T-cell (primary cell): ENCODE results near the gene POMZP3. TPM values are rescaled to one million over a fixed set of nuclear protein-coding genes. Genes with fewer than 3 reads are reported as not detected.
"Not testable (repeated sequence)": the region's sequence is repeated elsewhere in the genome, so short reads cannot be mapped to it uniquely, and the experiment has no call there.

Experiments
- ATAC-seq, 4 experiments: fragments of 200-7000 bp in 3 of 4; fragments of 150-1000 bp in 1 of 4; cut with Tn5 transposase; replicated peaks in 1 of 4; 1 replicate in 3 of 4; 2 replicates in 1 of 4; pipeline ENCODE4 v1.10.0; 2021; ENCODE audit warnings: moderate library complexity in 3 of 4, mild to moderate bottlenecking in 2 of 4, moderate number of reproducible peaks in 1 of 4
- CTCF ChIA-PET, 2 donors: fragments of 300-600 bp; sonication (Branson Sonifier 250); formaldehyde crosslinking; loops; one replicate each; lab custom pipeline; 2022; ENCODE audit warnings: antibody characterized with exemption in 2 of 2; lab: Charles Lee
- POLR2A ChIA-PET, 2 donors: fragments of 300-600 bp; sonication (Branson Sonifier 250); formaldehyde crosslinking; loops; one replicate each; lab custom pipeline; 2022; ENCODE audit warnings: antibody characterized with exemption in 2 of 2; lab: Charles Lee
- DNase-seq, 35 experiments: peaks; one replicate each; pipeline versions ENCODE4 v3.0.0 to v3.0.0-alpha.2; 2013 to 2023
- H3K27ac ChIP-seq: one replicate; pipeline ENCODE4 v1.5.1; 2013; ENCODE audit warnings: low read length
- H3K27me3 ChIP-seq, 2 experiments: replicated peaks in 1 of 2; 1 replicate in 1 of 2; 2 replicates in 1 of 2; pipeline versions ENCODE4 v1.6.1 to v1.7.0; 2013; ENCODE audit warnings: low read length in 1 of 2, mixed read lengths in 1 of 2; ENCODE audit not compliant: control insufficient read depth in 2 of 2, insufficient read depth in 2 of 2; ENCODE audit errors: extremely low read depth in 1 of 2
- H3K36me3 ChIP-seq, 2 donors: 1 replicate in 1 of 2; 2 replicates in 1 of 2; pipeline versions ENCODE4 v1.6.1 to v1.7.0; 2013; ENCODE audit warnings: low read length in 1 of 2; ENCODE audit not compliant: control insufficient read depth in 2 of 2, insufficient read depth in 1 of 2; ENCODE audit errors: extremely low read depth in 1 of 2
- H3K4me1 ChIP-seq, 2 experiments: 1 replicate in 1 of 2; 2 replicates in 1 of 2; pipeline versions ENCODE4 v1.6.1 to v1.7.0; 2013; ENCODE audit warnings: low read length in 2 of 2, mixed read lengths in 1 of 2; ENCODE audit not compliant: insufficient read depth in 2 of 2, control insufficient read depth in 1 of 2; ENCODE audit errors: extremely low read depth in 1 of 2
- H3K4me3 ChIP-seq, 2 donors: 1 replicate in 1 of 2; 2 replicates in 1 of 2; pipeline versions ENCODE4 v1.5.1 to v1.7.0; 2013; ENCODE audit warnings: mild to moderate bottlenecking in 2 of 2, low read length in 1 of 2, moderate library complexity in 1 of 2; ENCODE audit not compliant: control insufficient read depth in 1 of 2; ENCODE audit errors: extremely low read depth in 1 of 2
- H3K9me3 ChIP-seq: 2 replicates; pipeline ENCODE4 v1.7.0; 2013
- H3K27ac Mint-ChIP-seq, 2 donors: one replicate each; pipeline ENCODE4 v1.8.0; 2020 to 2021; ENCODE audit warnings: mild to moderate bottlenecking in 2 of 2, mixed read lengths in 2 of 2
- H3K27me3 Mint-ChIP-seq, 2 donors: one replicate each; pipeline ENCODE4 v1.8.0; 2021 to 2022; ENCODE audit warnings: mixed read lengths in 2 of 2
- H3K36me3 Mint-ChIP-seq: one replicate; pipeline ENCODE4 v1.8.0; 2021; ENCODE audit warnings: mixed read lengths
- H3K4me1 Mint-ChIP-seq, 3 donors: one replicate each; pipeline ENCODE4 v1.8.0; 2020 to 2022; ENCODE audit warnings: mixed read lengths in 3 of 3, mild to moderate bottlenecking in 1 of 3
- H3K4me3 Mint-ChIP-seq, 3 donors: one replicate each; pipeline ENCODE4 v1.8.0; 2020 to 2022; ENCODE audit warnings: mild to moderate bottlenecking in 3 of 3, mixed read lengths in 3 of 3, moderate library complexity in 3 of 3
- H3K9me3 Mint-ChIP-seq, 3 donors: one replicate each; pipeline ENCODE4 v1.8.0; 2020 to 2022; ENCODE audit warnings: mixed read lengths in 3 of 3
- WGBS: methylation state at CpG from one replicate; pipeline ENCODE4 v1.1.5; 2013; ENCODE audit warnings: missing lambda C conversion rate; ENCODE audit not compliant: insufficient coverage; 5-methylcytosine and 5-hydroxymethylcytosine counted together
- total RNA-seq, 35 experiments: library from RNA in 6 of 35; stranded (reverse) in 6 of 35; fragments of 120-200 nt in 1 of 35; gene quantifications; one replicate each; pipeline versions ENCODE4 v1.2.1 to v1.2.4 and lab custom pipeline; 2013 to 2026

POMZP3 gene
- total RNA-seq, 5 donors from 2014 or later (not counting 1 experiment from before 2014, with no cell fraction given): 18.6 to 35.7 (median 19.4) TPM

DNA sequence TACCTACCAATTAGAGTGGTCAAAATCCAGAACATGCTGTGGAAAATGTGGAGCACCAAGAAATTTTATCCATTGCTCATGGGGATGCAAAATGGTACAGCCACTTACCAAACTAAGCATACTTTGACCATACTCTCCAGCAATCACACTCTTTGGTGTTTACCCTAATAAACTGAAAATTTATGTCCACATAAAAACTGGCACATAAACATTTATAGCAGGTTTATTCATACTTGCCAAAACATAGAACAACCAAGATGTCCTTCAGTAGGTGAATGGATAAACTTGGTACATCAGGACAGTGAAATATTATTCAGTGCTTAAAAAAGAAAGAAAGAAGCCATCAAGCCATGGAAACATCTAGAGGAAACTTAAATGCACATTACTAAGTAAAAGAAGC, 59.3 kb downstream of the POMZP3 start:
- H3K27me3 Mint-ChIP-seq, H3K27me3 ChIP-seq, H3K4me3 Mint-ChIP-seq, H3K36me3 ChIP-seq, H3K4me3 ChIP-seq, H3K27ac ChIP-seq, POLR2A ChIA-PET, H3K9me3 ChIP-seq, ATAC-seq, H3K27ac Mint-ChIP-seq, H3K4me1 ChIP-seq, DNase-seq, CTCF ChIA-PET, H3K9me3 Mint-ChIP-seq: not testable (repeated sequence)
- peaks cover 16 to 42% (median 23%) of the 10 kb centered on the region in 3 donors for H3K4me1 Mint-ChIP-seq
- H3K36me3 Mint-ChIP-seq: peaks cover 48% of the 10 kb centered on the region

DNA sequence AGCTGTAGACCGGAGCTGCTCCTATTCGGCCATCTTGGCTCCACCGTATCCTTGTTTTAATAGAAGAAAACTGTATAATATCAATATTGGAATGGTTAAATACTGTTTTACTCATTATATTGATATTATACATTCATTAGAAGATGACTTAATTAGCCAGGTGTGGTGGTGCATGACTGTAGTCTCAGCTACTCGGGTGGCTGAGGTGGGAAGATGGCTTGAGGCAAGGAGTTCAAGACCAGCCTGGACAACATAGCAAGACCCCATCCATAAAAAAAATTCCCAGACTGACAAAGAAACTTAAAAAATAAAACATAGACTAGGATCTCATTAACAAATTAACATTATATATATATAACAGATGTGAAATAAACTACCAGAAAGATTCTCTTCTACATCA, 59.8 kb downstream of the POMZP3 start:
- H3K9me3 Mint-ChIP-seq, H3K27me3 ChIP-seq, H3K4me3 ChIP-seq, H3K27ac Mint-ChIP-seq, CTCF ChIA-PET, H3K4me1 ChIP-seq, H3K36me3 ChIP-seq, H3K9me3 ChIP-seq, H3K4me3 Mint-ChIP-seq, ATAC-seq, H3K27me3 Mint-ChIP-seq, H3K27ac ChIP-seq, DNase-seq, POLR2A ChIA-PET: not testable (repeated sequence)
- Mint-ChIP-seq H3K36me3 (peaks cover 47% of the 10 kb centered on the region), H3K4me1 (peaks cover 19 to 42% (median 26%) of the 10 kb centered on the region in 3 donors)
- WGBS: no CpG with 5 or more reads among the region's 4 CpGs

DNA sequence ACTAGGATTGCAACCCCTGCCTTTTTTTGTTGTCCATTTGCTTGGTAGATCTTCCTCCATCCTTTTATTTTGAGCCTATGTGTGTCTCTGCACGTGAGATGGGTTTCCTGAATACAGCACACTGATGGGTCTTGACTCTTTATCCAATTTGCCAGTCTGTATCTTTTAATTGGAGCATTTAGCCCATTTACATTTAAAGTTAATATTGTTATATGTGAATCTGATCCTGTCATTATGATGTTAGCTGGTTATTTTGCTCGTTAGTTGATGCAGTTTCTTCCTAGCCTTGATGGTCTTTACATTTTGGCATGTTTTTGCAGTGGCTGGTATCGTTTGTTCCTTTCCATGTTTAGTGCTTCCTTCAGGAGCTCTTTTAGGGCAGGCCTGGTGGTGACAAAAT, 62.1 kb downstream of the POMZP3 start:
- DNase-seq, H3K4me3 Mint-ChIP-seq, H3K27ac ChIP-seq, POLR2A ChIA-PET, H3K4me1 ChIP-seq, H3K27me3 ChIP-seq, H3K27me3 Mint-ChIP-seq, H3K27ac Mint-ChIP-seq, H3K9me3 Mint-ChIP-seq, ATAC-seq, H3K9me3 ChIP-seq, H3K36me3 ChIP-seq, CTCF ChIA-PET, H3K4me3 ChIP-seq: not testable (repeated sequence)
- peaks cover 47% of the 10 kb centered on the region for H3K36me3 Mint-ChIP-seq
- peaks cover 20 to 50% (median 31%) of the 10 kb centered on the region in 3 donors for H3K4me1 Mint-ChIP-seq
- WGBS: no CpG with 5 or more reads among the region's 3 CpGs

DNA sequence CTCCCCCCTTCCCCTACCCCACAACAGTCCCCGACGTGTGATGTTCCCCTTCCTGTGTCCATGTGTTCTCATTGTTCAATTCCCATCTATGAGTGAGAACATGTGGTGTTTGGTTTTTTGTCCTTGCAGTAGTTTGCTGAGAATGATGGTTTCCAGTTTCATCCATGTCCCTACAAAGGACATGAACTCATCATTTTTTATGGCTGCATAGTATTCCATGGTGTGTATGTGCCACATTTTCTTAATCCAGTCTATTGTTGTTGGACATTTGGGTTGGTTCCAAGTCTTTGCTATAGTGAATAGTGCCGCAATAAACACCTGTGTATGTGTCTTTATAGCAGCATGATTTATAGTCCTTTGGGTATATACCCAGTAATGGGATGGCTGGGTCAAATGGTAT, 65.7 kb downstream of the POMZP3 start:
- H3K4me1 ChIP-seq, H3K27ac ChIP-seq, H3K27me3 ChIP-seq, H3K9me3 ChIP-seq, DNase-seq, H3K36me3 ChIP-seq, ATAC-seq, H3K4me3 Mint-ChIP-seq, H3K27ac Mint-ChIP-seq, POLR2A ChIA-PET, H3K4me3 ChIP-seq, CTCF ChIA-PET, H3K27me3 Mint-ChIP-seq, H3K9me3 Mint-ChIP-seq: not testable (repeated sequence)
- H3K36me3 Mint-ChIP-seq: peaks cover 43% of the 10 kb centered on the region
- peaks cover 34 to 60% (median 36%) of the 10 kb centered on the region in 3 donors for H3K4me1 Mint-ChIP-seq
- WGBS: no CpG with 5 or more reads among the region's 3 CpGs

DNA sequence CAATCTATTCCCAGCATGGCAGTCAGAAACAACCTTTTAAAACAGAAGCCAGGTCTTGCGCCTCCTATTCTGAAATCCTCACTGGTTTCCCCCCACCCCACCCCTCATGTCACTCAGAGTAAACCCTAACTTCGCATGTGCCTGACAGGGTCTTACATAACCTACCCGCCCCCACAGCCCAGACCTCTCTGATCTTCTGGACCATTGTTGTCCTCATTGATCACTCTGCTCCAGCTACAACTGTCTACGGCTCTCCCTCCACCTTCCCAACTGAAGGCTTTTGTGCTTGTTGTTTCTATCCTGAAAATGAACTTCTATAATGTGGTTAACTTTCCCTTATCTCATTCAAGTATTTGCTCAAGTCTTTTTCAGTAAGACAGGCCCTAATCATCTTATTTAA, 66.9 kb downstream of the POMZP3 start:
- Mint-ChIP-seq H3K4me1 (peaks cover 37 to 60% (median 40%) of the 10 kb centered on the region in 3 donors), H3K36me3 (peaks cover 40% of the 10 kb centered on the region)
- H3K27ac ChIP-seq, H3K27me3 Mint-ChIP-seq, H3K4me1 ChIP-seq, H3K4me3 ChIP-seq, ATAC-seq, CTCF ChIA-PET, H3K27me3 ChIP-seq, POLR2A ChIA-PET, H3K27ac Mint-ChIP-seq, DNase-seq, H3K36me3 ChIP-seq, H3K4me3 Mint-ChIP-seq, H3K9me3 ChIP-seq, H3K9me3 Mint-ChIP-seq: not testable (repeated sequence)
- WGBS: 100% methylated on average over 1 of the region's 4 CpGs

Other genes starting within 250 kb of the POMZP3 start
- under 1 TPM in 3 of 5 donors, not detected in 2; 0.20 to 0.76 (median 0.28) TPM for gene SSC4D, start 217.6 kb downstream of the POMZP3 start, total RNA-seq
- gene ZP3, start 202.3 kb downstream of the POMZP3 start, total RNA-seq: 1 to 10 TPM; 1.7 to 7.0 (median 5.9) TPM
- gene DTX2, start 165.6 kb downstream of the POMZP3 start, total RNA-seq: 10 to 100 TPM; 29.0 to 56.6 (median 42.3) TPM
- 10 to 100 TPM in 1 of 5 donors, 1 to 10 TPM in 4; 4.6 to 10.6 (median 6.1) TPM for gene UPK3B, start 116.7 kb downstream of the POMZP3 start, total RNA-seq
- gene SPDYE16, start 84.0 kb downstream of the POMZP3 start, total RNA-seq: under 1 TPM; 0.33 to 0.96 (median 0.73) TPM